H9 (cell line): ENCODE measurements around the gene TNFRSF11A. TPM values are rescaled to one million over a fixed set of nuclear protein-coding genes. Genes with fewer than 3 reads are reported as not detected.

Experiments
- DNase-seq: peaks from one replicate; pipeline ENCODE4 v3.0.0-alpha.2; 2017
- H2AFZ ChIP-seq: one replicate; pipeline ENCODE4 v1.6.1; 2013; ENCODE audit warnings: mild to moderate bottlenecking, low read length, control low read depth, moderate library complexity
- H2AK5ac ChIP-seq: 2 replicates; pipeline ENCODE4 v1.6.1; 2013; ENCODE audit warnings: low read length, control low read depth, mixed read lengths; ENCODE audit not compliant: insufficient read length
- H2BK120ac ChIP-seq: one replicate; pipeline ENCODE4 v1.6.1; 2013; ENCODE audit warnings: low read depth, mild to moderate bottlenecking, low read length, control low read depth, inconsistent platforms; ENCODE audit not compliant: poor library complexity, severe bottlenecking
- H2BK12ac ChIP-seq: 2 replicates; pipeline ENCODE4 v1.6.1; 2013; ENCODE audit warnings: low read length, control low read depth, mixed read lengths, low read depth; ENCODE audit not compliant: insufficient read length
- H2BK15ac ChIP-seq: 2 replicates; pipeline ENCODE4 v1.6.1; 2013; ENCODE audit warnings: low read depth, low read length, control low read depth
- H2BK20ac ChIP-seq: one replicate; pipeline ENCODE4 v1.6.1; 2013; ENCODE audit warnings: low read depth, mild to moderate bottlenecking, low read length, control low read depth, inconsistent platforms; ENCODE audit not compliant: poor library complexity, severe bottlenecking
- H2BK5ac ChIP-seq: 2 replicates; pipeline ENCODE4 v1.6.1; 2013; ENCODE audit warnings: low read length, control low read depth, mixed read lengths; ENCODE audit not compliant: insufficient read length
- H3K14ac ChIP-seq: 2 replicates; pipeline ENCODE4 v1.6.1; 2013; ENCODE audit warnings: low read length, control low read depth; ENCODE audit not compliant: insufficient read depth
- H3K18ac ChIP-seq: 2 replicates; pipeline ENCODE4 v1.6.1; 2013; ENCODE audit warnings: low read depth, mild to moderate bottlenecking, mixed read lengths, low read length, control low read depth; ENCODE audit not compliant: insufficient read length
- H3K23ac ChIP-seq: 2 replicates; pipeline ENCODE4 v1.6.1; 2013; ENCODE audit warnings: low read length, control low read depth, mixed read lengths, low read depth; ENCODE audit not compliant: insufficient read length
- H3K23me2 ChIP-seq: 2 replicates; pipeline ENCODE4 v1.6.1; 2013; ENCODE audit warnings: low read depth, mild to moderate bottlenecking, mixed read lengths, low read length, control low read depth; ENCODE audit not compliant: insufficient read length, poor library complexity, severe bottlenecking
- H3K27ac ChIP-seq: 2 replicates; pipeline ENCODE4 v1.5.1; 2013; ENCODE audit warnings: low read length, control low read depth, mixed read lengths, low read depth; ENCODE audit not compliant: insufficient read length
- H3K27me3 ChIP-seq: 2 replicates; pipeline ENCODE4 v1.6.1; 2013; ENCODE audit warnings: low read length, control low read depth, inconsistent platforms; ENCODE audit not compliant: insufficient read depth
- H3K4ac ChIP-seq: 2 replicates; pipeline ENCODE4 v1.6.1; 2013; ENCODE audit warnings: low read depth, mild to moderate bottlenecking, control low read depth, inconsistent platforms, low read length, moderate library complexity
- H3K4me1 ChIP-seq: 2 replicates; pipeline ENCODE4 v1.6.1; 2013; ENCODE audit warnings: low read length, control low read depth, inconsistent platforms; ENCODE audit not compliant: insufficient read depth
- H3K4me2 ChIP-seq: 2 replicates; pipeline ENCODE4 v1.6.1; 2013; ENCODE audit warnings: low read length, control low read depth, mixed read lengths; ENCODE audit not compliant: insufficient read length, insufficient read depth
- H3K56ac ChIP-seq: 2 replicates; pipeline ENCODE4 v1.6.1; 2013; ENCODE audit warnings: low read depth, mild to moderate bottlenecking, mixed read lengths, low read length, control low read depth; ENCODE audit not compliant: insufficient read length
- H3K79me1 ChIP-seq: 2 replicates; pipeline ENCODE4 v1.6.1; 2013; ENCODE audit warnings: low read depth, mild to moderate bottlenecking, moderate library complexity, low read length, control low read depth, inconsistent platforms; ENCODE audit not compliant: insufficient read depth, poor library complexity, severe bottlenecking
- H3K79me2 ChIP-seq: 2 replicates; pipeline ENCODE4 v1.6.1; 2013; ENCODE audit warnings: low read length, control low read depth, inconsistent platforms; ENCODE audit not compliant: insufficient read depth
- H3K9ac ChIP-seq: 2 replicates; pipeline ENCODE4 v1.6.1; 2013; ENCODE audit warnings: low read length, control low read depth, mixed read lengths; ENCODE audit not compliant: insufficient read length; ENCODE audit errors: extremely low read depth
- H3K9me3 ChIP-seq: one replicate; pipeline ENCODE4 v1.6.1; 2013; ENCODE audit warnings: low read depth, low read length, inconsistent platforms; ENCODE audit not compliant: control insufficient read depth
- H3T11ph ChIP-seq: one replicate; pipeline ENCODE4 v1.6.1; 2013; ENCODE audit warnings: mild to moderate bottlenecking, low read length, control low read depth, inconsistent platforms
- H4K20me1 ChIP-seq: one replicate; pipeline ENCODE4 v1.6.1; 2013; ENCODE audit not compliant: control insufficient read depth, insufficient read length, insufficient read depth
- H4K5ac ChIP-seq: 2 replicates; pipeline ENCODE4 v1.6.1; 2013; ENCODE audit warnings: low read depth, mild to moderate bottlenecking, mixed read lengths, low read length, control low read depth; ENCODE audit not compliant: insufficient read length
- H4K8ac ChIP-seq: replicated peaks from 2 replicates; pipeline ENCODE4 v1.6.1; 2013; ENCODE audit warnings: low read length, control low read depth, mixed read lengths, low read depth; ENCODE audit not compliant: insufficient read length
- H4K91ac ChIP-seq: 2 replicates; pipeline ENCODE4 v1.6.1; 2013; ENCODE audit warnings: low read depth, mild to moderate bottlenecking, moderate library complexity, mixed read lengths, low read length, control low read depth; ENCODE audit not compliant: insufficient read length
- H3K27ac Mint-ChIP-seq, 3 experiments: 2 replicates in 2 of 3; 3 replicates in 1 of 3; pipeline ENCODE4 v1.8.0; 2020 to 2021; ENCODE audit warnings: mixed read lengths in 3 of 3, mild to moderate bottlenecking in 1 of 3, moderate library complexity in 1 of 3
- H3K27me3 Mint-ChIP-seq: 2 replicates; pipeline ENCODE4 v1.8.0; 2021; ENCODE audit warnings: low read depth, mild to moderate bottlenecking, moderate library complexity, mixed read lengths
- H3K36me3 Mint-ChIP-seq, 3 experiments: 2 replicates in 2 of 3; 3 replicates in 1 of 3; pipeline ENCODE4 v1.8.0; 2020 to 2021; ENCODE audit warnings: low read depth in 3 of 3, mixed read lengths in 3 of 3; ENCODE audit not compliant: insufficient read depth in 1 of 3
- H3K4me1 Mint-ChIP-seq, 2 experiments: 2 replicates each; pipeline ENCODE4 v1.8.0; 2020; ENCODE audit warnings: mixed read lengths in 2 of 2
- H3K4me3 Mint-ChIP-seq, 2 experiments: 2 replicates in 1 of 2; 3 replicates in 1 of 2; pipeline ENCODE4 v1.8.0; 2020 to 2021; ENCODE audit warnings: mild to moderate bottlenecking in 2 of 2, mixed read lengths in 2 of 2, moderate library complexity in 1 of 2
- H3K9me3 Mint-ChIP-seq, 2 experiments: 2 replicates in 1 of 2; 3 replicates in 1 of 2; pipeline ENCODE4 v1.8.0; 2020; ENCODE audit warnings: mild to moderate bottlenecking in 2 of 2, mixed read lengths in 2 of 2, moderate library complexity in 1 of 2
- CTCF ChIP-seq: fragments of 200-600 bp; sonication (generic); conservative IDR thresholded peaks from 3 replicates; pipeline ENCODE4 v1.8.0; 2021; ENCODE audit warnings: antibody characterized with exemption, mild to moderate bottlenecking
- WGBS: extraction: QIAGEN DNeasy Blood & Tissue Kit; methylation state at CpG from one replicate; pipeline ENCODE4 v1.1.7; 2013; ENCODE audit warnings: missing lambda C conversion rate, low lambda C conversion rate, mixed read lengths; ENCODE audit not compliant: insufficient read length; ENCODE audit errors: extremely low coverage; 5-methylcytosine and 5-hydroxymethylcytosine counted together
- total RNA-seq: library from RNA; stranded (reverse); gene quantifications from 2 replicates; pipeline ENCODE4 v1.2.1, GENCODE V29; 2021

The TNFRSF11A gene
- total RNA-seq, 1 experiment from 2014 or later = 7.8 TPM

DNA sequence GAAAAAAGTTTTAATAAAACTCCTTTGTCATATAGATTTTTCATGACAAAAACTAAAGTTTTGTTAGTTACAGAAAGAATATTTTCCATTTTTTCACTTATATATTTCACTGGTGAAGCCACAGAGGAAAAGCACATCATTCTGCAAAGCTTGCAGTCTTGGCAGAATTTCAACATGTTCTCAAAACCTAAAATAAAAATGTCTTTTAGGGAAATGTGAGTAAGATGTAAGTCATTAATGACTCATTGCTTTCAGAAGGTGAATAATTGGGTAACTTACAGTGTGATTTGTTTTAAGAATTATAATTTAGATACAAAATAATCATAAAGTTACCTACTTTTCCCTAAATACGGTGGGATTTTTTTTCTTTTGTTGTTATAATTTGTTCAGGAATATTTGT is 43.4 kb upstream of the TNFRSF11A start:
- H3K36me3 Mint-ChIP-seq = peaks cover 1 to 23% (median 19%) of the 10 kb centered on the region in 3 experiments; a peak in 5 of 7 replicates
- H3K79me1 ChIP-seq = no peaks in the 10 kb centered on the region
- H2BK12ac ChIP-seq = no peak overlapping the region
- H4K5ac ChIP-seq = no peak overlapping the region
- H3K4me1 ChIP-seq = no peaks in the 10 kb centered on the region
- H3K4me3 Mint-ChIP-seq = no peak overlapping the region
- no peak overlapping the region for H4K8ac ChIP-seq
- no peak overlapping the region for H2AFZ ChIP-seq
- H3K27ac Mint-ChIP-seq = no peak overlapping the region
- H3K79me2 ChIP-seq = no peaks in the 10 kb centered on the region
- no peaks in the 10 kb centered on the region for H3K27me3 ChIP-seq
- no peak overlapping the region for H3T11ph ChIP-seq
- no peaks in the 10 kb centered on the region for H3K27me3 Mint-ChIP-seq
- H2BK5ac ChIP-seq = no peak overlapping the region
- H3K18ac ChIP-seq = no peak overlapping the region
- H3K23me2 ChIP-seq = no peaks in the 10 kb centered on the region
- no peak overlapping the region for H2BK120ac ChIP-seq
- no peak overlapping the region for H3K14ac ChIP-seq
- H4K20me1 ChIP-seq = no peaks in the 10 kb centered on the region
- H3K4me1 Mint-ChIP-seq = peaks cover 3 to 9% of the 10 kb centered on the region in 2 experiments; a peak in 3 of 4 replicates
- no peak overlapping the region for H2BK15ac ChIP-seq
- no peak for TF ChIP-seq CTCF
- no peak overlapping the region for H3K23ac ChIP-seq
- no peak overlapping the region for H2BK20ac ChIP-seq
- no peak overlapping the region for H2AK5ac ChIP-seq
- no peak for DNase-seq
- no peak overlapping the region for H3K27ac ChIP-seq
- H3K4ac ChIP-seq = no peak overlapping the region
- WGBS = no CpG with 5 or more reads among the region's 1 CpG
- no peak overlapping the region for H4K91ac ChIP-seq
- no peak overlapping the region for H3K56ac ChIP-seq
- no peak overlapping the region for H3K4me2 ChIP-seq
- H3K9ac ChIP-seq = no peak overlapping the region
- H3K9me3 ChIP-seq = no peaks in the 10 kb centered on the region
- H3K9me3 Mint-ChIP-seq = no peaks in the 10 kb centered on the region
